ENCODE results near the gene WRAP73. TPM values are rescaled to one million over a fixed set of nuclear protein-coding genes. Genes with fewer than 3 reads are reported as not detected.

Gene WRAP73
- total and polyA plus RNA-seq, 9 of the 15 experiments (the other 6 are each of a cell fraction or from before 2014, with no cell fraction given) = 4.3 to 51.8 (median 30.1) TPM

DNA sequence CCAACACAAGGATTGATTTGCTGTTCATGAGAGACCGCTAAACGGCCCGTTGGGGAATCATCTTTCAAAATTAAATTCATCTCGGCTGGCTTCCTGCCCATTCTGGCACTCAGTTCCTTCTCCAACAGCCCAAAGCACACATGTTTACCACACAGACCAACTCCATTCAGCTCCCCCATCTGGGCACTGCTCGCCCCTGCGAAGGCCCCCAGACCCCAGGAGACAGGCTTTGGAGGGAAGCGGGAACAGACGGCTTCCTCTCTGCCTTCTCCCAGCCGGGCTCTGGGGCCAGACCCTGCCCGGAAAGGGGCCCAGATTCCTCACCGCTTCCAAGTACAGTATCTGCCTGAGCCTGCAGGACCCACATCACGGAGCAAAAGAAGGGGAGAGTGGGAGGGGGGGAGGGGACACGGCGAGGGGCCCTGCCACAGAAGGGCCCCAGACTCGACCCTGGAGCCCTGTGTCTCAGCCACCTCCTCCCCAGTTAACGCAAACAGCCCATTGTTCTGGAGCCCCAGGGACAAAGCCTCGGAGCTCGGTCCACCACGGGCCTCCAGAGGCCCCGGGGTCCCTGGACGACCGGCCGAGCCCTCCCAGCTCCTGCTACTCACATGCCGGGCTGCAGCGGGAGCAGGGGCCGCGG, 39.3 kb downstream of the WRAP73 start:
- H4K20me1 ChIP-seq (replicated peaks; ENCODE audit: control insufficient read depth, insufficient read depth, low read length) = peaks cover 21% of the 10 kb centered on the region
- no peaks in the 10 kb centered on the region for H3K36me3 ChIP-seq (ENCODE audit: control insufficient read depth, insufficient read depth, low read length)
- peaks cover 4 to 23% of the 10 kb centered on the region in 2 experiments; a peak in 3 of 5 replicates for H3K4me1 ChIP-seq (replicated peaks in 1 of 2; ENCODE audit: control insufficient read depth in 2 of 2, insufficient read depth in 2 of 2, low read length in 2 of 2)
- no peaks in the 10 kb centered on the region for H3K9me1 ChIP-seq (ENCODE audit: control insufficient read depth, insufficient read depth, low read length)
- no peaks in the 10 kb centered on the region for H3K79me2 ChIP-seq (ENCODE audit: control insufficient read depth, insufficient read depth, low read length)
- peaks cover 15 to 77% of the 10 kb centered on the region in 2 experiments; a peak in 4 of 5 replicates for H3K27me3 ChIP-seq (ENCODE audit: control insufficient read depth in 2 of 2, insufficient read depth in 2 of 2, low read length in 2 of 2)
- in situ Hi-C loops (cut with MboI) (no loop called here), intact Hi-C loops (cut with micrococcal nuclease) (no loop called here)
- DNase-seq (ENCODE audit: extremely low read depth in 1 of 4, low spot score in 3 of 4) = no peak
- 15% methylated on average over 23 of the region's 27 CpGs for WGBS (ENCODE audit: insufficient coverage, low coverage, missing lambda C conversion rate)
- POLR2A ChIA-PET = no interaction called here
- CTCF ChIA-PET (ENCODE audit: low intra/inter-chr PET ratio) = no interaction called here
- no peak overlapping the region for H2AFZ ChIP-seq (ENCODE audit: low read depth, low read length)
- H3K27ac ChIP-seq (ENCODE audit: extremely low read depth, low read depth, low read length) = no peak overlapping the region
- H3K4me3 ChIP-seq = no peak overlapping the region
- H3K4me2 ChIP-seq (ENCODE audit: insufficient read depth, low read length) = no peak overlapping the region
- TF ChIP-seq SMAD2 (IDR thresholded peaks at IDR 0.05; ENCODE audit: low read depth, low read length) (no peak), UBTF (IDR thresholded peaks at IDR 0.05; ENCODE audit: borderline replicate concordance in 1 of 2, low read depth in 2 of 2, low read length in 2 of 2) (0 out of 4 replicates have a peak, but pooled peaks of 1 of the 2 experiments have one; percentile 10)
- H3K9me3 ChIP-seq (replicated peaks; ENCODE audit: control insufficient read depth, insufficient read depth, low read depth, low read length) = no peaks in the 10 kb centered on the region
- H3K9ac ChIP-seq (ENCODE audit: insufficient read depth in 1 of 2, low read depth in 2 of 2, low read length in 2 of 2) = no peak overlapping the region
- ATAC-seq = no peak
- FAIRE-seq = no peak
- BruUV-seq (replicated peaks) = no TSS peak
